Gastroesophageal sphincter (tissue), 4 donors: ENCODE data around the gene MFAP1. TPM values are rescaled to one million over a fixed set of nuclear protein-coding genes. Genes with fewer than 3 reads are reported as not detected.
A peak's percentile ranks its signal among the peaks of the same experiment; 100 is the strongest.

Source experiments
- ATAC-seq: fragments of 150-250 bp; one replicate; pipeline ENCODE4 v1.9.1; 2016; ENCODE audit warnings: mild to moderate bottlenecking, moderate library complexity
- H3K27ac ChIP-seq, 4 donors: fragments of 200-600 bp; sonication (generic) in 3 of 4; 1 replicate in 3 of 4; 2 replicates in 1 of 4; pipeline ENCODE4 v1.5.1; 2016 to 2019
- H3K27me3 ChIP-seq: fragments of 200-600 bp; sonication (generic); one replicate; pipeline ENCODE4 v1.5.1; 2019
- H3K36me3 ChIP-seq, 2 donors: fragments of 200-600 bp; sonication (generic); one replicate each; pipeline ENCODE4 v1.5.1; 2019; ENCODE audit warnings: control low read depth in 1 of 2
- H3K4me1 ChIP-seq, 3 donors: fragments of 200-600 bp; sonication (generic); 1 replicate in 2 of 3; 2 replicates in 1 of 3; pipeline ENCODE4 v1.5.1; 2016 to 2019; ENCODE audit warnings: control low read depth in 2 of 3
- H3K4me3 ChIP-seq, 2 donors: fragments of 200-600 bp; sonication (generic); one replicate each; pipeline ENCODE4 v1.5.1; 2019; ENCODE audit warnings: mild to moderate bottlenecking in 1 of 2, moderate library complexity in 1 of 2
- H3K9me3 ChIP-seq, 3 donors: fragments of 200-600 bp; sonication (generic); one replicate each; pipeline ENCODE4 v1.5.1; 2017 to 2019; ENCODE audit warnings: control low read depth in 2 of 3
- CTCF ChIP-seq, 4 experiments: fragments of 200-600 bp in 2 of 4; fragments of 450-650 bp in 2 of 4; sonication (generic) in 1 of 4; IDR thresholded peaks; one replicate each; pipeline ENCODE4 v1.5.1; 2017 to 2019; ENCODE audit warnings: antibody characterized with exemption in 4 of 4, mild to moderate bottlenecking in 2 of 4, moderate library complexity in 2 of 4
- EP300 ChIP-seq: sonication (generic); formaldehyde crosslinking; IDR thresholded peaks from one replicate; pipeline ENCODE4 v1.6.1; 2017; ENCODE audit warnings: antibody characterized with exemption, mild to moderate bottlenecking
- POLR2A ChIP-seq, 2 donors: fragments of 450-650 bp; IDR thresholded peaks; one replicate each; pipeline ENCODE4 v1.6.1; 2017; ENCODE audit warnings: antibody characterized with exemption in 2 of 2, mild to moderate bottlenecking in 2 of 2, moderate library complexity in 1 of 2
- POLR2AphosphoS5 ChIP-seq: sonication (generic); formaldehyde crosslinking; IDR thresholded peaks from one replicate; pipeline ENCODE4 v1.6.1; 2017; ENCODE audit warnings: antibody characterized with exemption
- WGBS, 2 donors: methylation state at CpG; one replicate each; pipeline ENCODE4 v1.1.5; 2018; ENCODE audit warnings: low coverage in 1 of 2; 5-methylcytosine and 5-hydroxymethylcytosine counted together
- small RNA-seq, 4 donors: library from RNA; depleted of rRNA; stranded (forward); fragments of <200 nt; gene quantifications; one replicate each; pipeline ENCODE3, GENCODE V24; 2016
- total RNA-seq, 4 donors: library from RNA; depleted of rRNA; stranded (reverse); fragments of >200 nt; gene quantifications; one replicate each; pipeline ENCODE4 v1.1.0, GENCODE V29; 2016

The MFAP1 gene
- total RNA-seq, 4 donors from 2014 or later = 16.5 to 27.2 (median 19.7) TPM

DNA sequence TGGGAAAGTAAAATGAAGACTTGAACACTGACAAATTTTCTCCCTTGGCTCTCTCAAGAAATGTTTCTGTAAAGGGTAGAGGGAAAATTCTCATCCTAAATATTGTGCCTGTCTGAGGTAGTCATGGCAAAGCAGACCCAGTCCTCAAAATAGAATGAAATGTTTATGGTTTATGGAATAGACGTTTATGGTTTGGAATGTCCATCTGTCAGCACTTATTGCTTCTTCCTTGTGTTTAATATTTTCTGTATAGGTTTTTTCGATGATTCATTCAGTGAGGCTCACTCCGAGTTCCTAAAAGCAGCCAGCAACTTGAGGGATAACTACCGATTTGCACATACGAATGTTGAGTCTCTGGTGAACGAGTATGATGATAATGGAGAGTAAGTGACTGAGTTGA is 61.7 kb downstream of the MFAP1 start:
- H3K9me3 ChIP-seq = no peaks in the 10 kb centered on the region
- no peak overlapping the region for H3K4me3 ChIP-seq
- TF ChIP-seq EP300 = no peak
- TF ChIP-seq POLR2AphosphoS5 = no peak
- TF ChIP-seq CTCF (IDR thresholded peaks at IDR 0.05) = no peak
- no peak for TF ChIP-seq POLR2A (IDR thresholded peaks at IDR 0.05)
- no peaks in the 10 kb centered on the region for H3K27me3 ChIP-seq
- H3K36me3 ChIP-seq = peaks cover 7 to 100% of the 10 kb centered on the region in 2 donors
- ATAC-seq = no peak
- 27 to 52% methylated on average over 5 to 6 of the region's 6 CpGs for WGBS, 2 donors
- H3K4me1 ChIP-seq = peaks cover 0 to 22% (median 3%) of the 10 kb centered on the region in 3 donors
- H3K27ac ChIP-seq = peak overlapping the region in 3 of 4 donors; percentile 48 to 57 (median 48)

Small RNAs within 50 kb of the gene (small RNA-seq; reads per million reads assigned to genes)
- gene MIR1282 (0 reads per million in 4 donors), gene RF00019 (0 reads per million in 4 donors)

Other genes with a start within 250 kb of the MFAP1 start
- 10 to 100 TPM; 16.7 to 44.7 (median 22.1) TPM for gene PPIP5K1, start 234.5 kb downstream of the MFAP1 start, total RNA-seq
- gene CKMT1B, start 230.7 kb downstream of the MFAP1 start, total RNA-seq = 1 to 10 TPM in 2 of 4 donors, not detected in 2; 6.4 to 7.8 TPM
- under 1 TPM in 1 of 4 donors, not detected in 3; 0.40 TPM for gene STRC, start 205.9 kb downstream of the MFAP1 start, total RNA-seq
- gene CATSPER2, start 175.8 kb downstream of the MFAP1 start, total RNA-seq = 1 to 10 TPM in 3 of 4 donors, under 1 TPM in 1; 0.15 to 3.1 (median 2.1) TPM
- under 1 TPM in 2 of 4 donors, not detected in 2; 0.40 to 0.62 TPM for gene CKMT1A, start 130.8 kb downstream of the MFAP1 start, total RNA-seq
- gene PDIA3, start 78.3 kb downstream of the MFAP1 start, total RNA-seq = 100 to 1,000 TPM in 3 of 4 donors, 10 to 100 TPM in 1; 85.3 to 141 (median 113) TPM
- 1 to 10 TPM; 5.1 to 6.6 (median 5.8) TPM for gene ELL3, start 47.7 kb downstream of the MFAP1 start, total RNA-seq
- 100 to 1,000 TPM; 518 to 789 (median 702) TPM for gene SERF2, start 32.4 kb downstream of the MFAP1 start, total RNA-seq
- gene SERINC4, start 24.5 kb downstream of the MFAP1 start, total RNA-seq = under 1 TPM in 1 of 4 donors, not detected in 3; 0.39 TPM
- gene HYPK, start 24.1 kb downstream of the MFAP1 start, total RNA-seq = 1 to 10 TPM; 3.7 to 8.4 (median 7.7) TPM
- 10 to 100 TPM in 2 of 4 donors, 1 to 10 TPM in 2; 6.4 to 11.4 (median 10.1) TPM for gene WDR76, start 2.3 kb upstream of the MFAP1 start, total RNA-seq